ENCODE data around the gene APOBEC3B.
"Not testable (repeated sequence)": the region's sequence is repeated elsewhere in the genome, so short reads cannot be mapped to it uniquely, and the experiment has no call there.

Gene APOBEC3B

GRCh38 chr22:38997518-38997917, 15.4 kb downstream of the APOBEC3B start:
- DNase-seq (ENCODE audit: low spot score) = no peak

DNA sequence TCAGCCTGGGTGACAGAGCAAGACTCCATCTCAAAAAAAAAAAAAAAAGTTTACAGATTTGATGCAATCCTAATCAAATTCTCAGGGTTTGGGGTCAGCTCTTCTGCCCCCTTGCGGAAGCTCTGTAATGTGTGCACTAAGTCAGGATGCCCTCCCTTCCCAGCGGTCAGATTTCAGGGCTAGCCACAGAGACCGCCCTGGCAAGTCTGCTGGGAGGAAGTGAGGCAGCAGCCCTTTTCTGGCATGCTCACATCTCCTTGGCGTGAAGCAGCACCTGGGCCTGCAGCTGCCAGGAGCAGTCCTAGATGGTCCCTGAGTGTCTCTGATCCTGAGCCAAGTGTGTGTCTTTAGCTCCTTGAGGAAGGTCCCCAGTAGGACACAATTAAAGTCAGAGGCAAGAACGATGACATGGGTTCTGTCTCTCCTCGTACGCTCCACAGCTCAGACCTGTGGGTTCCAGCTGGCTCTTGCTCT, 21.1 kb downstream of the APOBEC3B start:
- DNase-seq (ENCODE audit: low spot score) = peak; percentile 89

GRCh38 chr22:39007177-39007576, 25.0 kb downstream of the APOBEC3B start:
- DNase-seq (ENCODE audit: low spot score) = no peak

GRCh38 chr22:39008271-39008850, 26.2 kb downstream of the APOBEC3B start:
- DNase-seq (ENCODE audit: low spot score) = not testable (repeated sequence)

GRCh38 chr22:39010946-39011345, 28.8 kb downstream of the APOBEC3B start:
- no peak for DNase-seq (ENCODE audit: low spot score)

- DNase-seq (ENCODE audit: low spot score) = no peak
Measured at GRCh38 chr22:39012533-39013511, 30.7 kb downstream of the APOBEC3B start.

- DNase-seq (ENCODE audit: low spot score) = not testable (repeated sequence)
Measured at GRCh38 chr22:39013561-39013941, 31.4 kb downstream of the APOBEC3B start.

DNA sequence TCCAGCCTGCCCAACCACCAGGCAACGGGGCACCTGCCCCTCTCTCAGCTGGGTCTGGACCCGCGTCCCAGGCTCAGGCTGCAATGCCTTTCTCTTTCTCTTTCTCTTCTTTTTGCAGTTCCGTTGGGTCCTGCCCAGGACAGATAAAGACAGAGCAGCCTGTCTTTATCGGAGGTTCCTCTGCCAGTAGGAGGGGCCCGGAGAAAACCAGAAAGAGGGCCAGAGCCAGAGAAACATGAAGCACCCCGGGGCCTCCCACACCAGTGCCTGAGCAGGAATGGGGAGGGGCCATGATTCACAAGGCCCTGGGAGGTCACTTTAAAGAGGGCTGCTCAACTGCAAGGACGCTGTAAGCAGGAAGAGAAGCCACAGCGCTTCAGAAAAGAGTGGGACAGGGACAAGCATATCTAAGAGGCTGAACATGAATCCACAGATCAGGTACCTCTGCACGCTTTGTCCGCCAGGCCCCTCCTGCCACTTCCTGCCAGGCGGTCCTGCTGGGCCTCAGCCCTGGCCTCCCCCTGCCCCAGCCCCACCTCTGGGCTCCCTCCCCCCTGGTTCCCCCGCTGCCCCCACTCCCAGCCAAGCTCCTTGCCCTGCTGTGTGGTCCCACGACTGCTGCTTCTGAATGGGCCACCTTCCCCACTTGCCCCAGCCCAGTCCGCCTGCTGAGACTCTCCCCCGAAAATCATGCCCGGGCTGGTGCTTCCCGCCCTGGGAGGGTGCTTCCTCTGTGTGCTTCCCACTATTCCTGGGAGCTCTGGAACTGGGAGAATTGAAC, 32.0 kb downstream of the APOBEC3B start, which contains the start of gene APOBEC3C:
Gene APOBEC3C, plus strand, starts transcription at position 316 of the 781 bp plus-strand sequence. Its CDS starts 106 bp downstream, at position 422.
- peak; percentile 44 for DNase-seq (ENCODE audit: low spot score)

DNA sequence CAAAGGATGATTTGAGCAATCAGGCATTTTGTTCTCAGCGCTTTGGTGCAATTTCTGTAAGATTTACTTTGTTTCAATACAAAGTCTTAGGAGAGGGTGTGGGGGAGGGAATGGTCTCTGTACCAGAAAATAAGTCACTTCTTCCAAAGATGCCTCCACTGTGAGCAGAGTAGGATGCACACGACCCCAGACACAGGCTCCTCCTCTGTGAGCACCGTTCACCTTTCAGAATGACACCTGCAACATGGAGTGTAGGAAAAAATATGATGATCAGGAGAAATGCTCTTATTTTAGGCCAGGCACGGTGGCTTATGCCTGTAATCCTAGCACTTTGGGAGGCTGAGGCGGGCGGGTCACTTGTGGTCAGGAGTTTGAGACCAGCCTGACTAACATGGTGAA, 32.6 kb downstream of the APOBEC3B start:
- DNase-seq (ENCODE audit: low spot score) = not testable (repeated sequence)

- DNase-seq (ENCODE audit: low spot score) = no peak
Measured at GRCh38 chr22:39016592-39016991, 34.4 kb downstream of the APOBEC3B start.

DNA sequence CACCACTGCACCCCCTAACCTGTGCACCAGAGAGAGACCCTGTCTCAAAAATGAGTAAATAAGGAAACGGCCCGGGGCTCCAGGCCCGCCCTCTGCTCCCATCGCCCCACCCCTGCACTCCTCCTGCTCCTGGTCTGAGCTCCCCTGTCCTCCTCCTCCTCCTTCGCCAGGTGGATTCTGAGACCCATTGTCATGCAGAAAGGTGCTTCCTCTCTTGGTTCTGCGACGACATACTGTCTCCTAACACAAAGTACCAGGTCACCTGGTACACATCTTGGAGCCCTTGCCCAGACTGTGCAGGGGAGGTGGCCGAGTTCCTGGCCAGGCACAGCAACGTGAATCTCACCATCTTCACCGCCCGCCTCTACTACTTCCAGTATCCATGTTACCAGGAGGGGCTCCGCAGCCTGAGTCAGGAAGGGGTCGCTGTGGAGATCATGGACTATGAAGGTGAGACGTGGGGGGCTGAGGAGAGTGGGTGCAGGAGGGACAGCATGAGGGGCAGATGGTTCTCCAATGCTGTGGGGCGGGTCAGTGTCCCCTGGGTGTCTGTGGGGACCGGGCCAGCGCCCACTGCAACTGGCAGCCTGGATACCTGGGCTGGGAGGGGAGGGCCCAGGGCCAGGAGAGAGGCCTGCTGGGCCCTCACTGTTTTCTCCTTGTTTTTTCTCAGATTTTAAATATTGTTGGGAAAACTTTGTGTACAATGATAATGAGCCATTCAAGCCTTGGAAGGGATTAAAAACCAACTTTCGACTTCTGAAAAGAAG, 35.6 kb downstream of the APOBEC3B start:
- DNase-seq (ENCODE audit: low spot score) = peak; percentile 37

GRCh38 chr22:39020021-39020651, 38.0 kb downstream of the APOBEC3B start:
- DNase-seq (ENCODE audit: low spot score) = not testable (repeated sequence)

GRCh38 chr22:39021552-39022250, 39.6 kb downstream of the APOBEC3B start:
- no peak for DNase-seq (ENCODE audit: low spot score)

GRCh38 chr22:39024519-39025308, 42.6 kb downstream of the APOBEC3B start:
- DNase-seq (ENCODE audit: low spot score) = no peak

- no peak for DNase-seq (ENCODE audit: low spot score)
Measured at GRCh38 chr22:39026509-39027150, 44.5 kb downstream of the APOBEC3B start.

DNA sequence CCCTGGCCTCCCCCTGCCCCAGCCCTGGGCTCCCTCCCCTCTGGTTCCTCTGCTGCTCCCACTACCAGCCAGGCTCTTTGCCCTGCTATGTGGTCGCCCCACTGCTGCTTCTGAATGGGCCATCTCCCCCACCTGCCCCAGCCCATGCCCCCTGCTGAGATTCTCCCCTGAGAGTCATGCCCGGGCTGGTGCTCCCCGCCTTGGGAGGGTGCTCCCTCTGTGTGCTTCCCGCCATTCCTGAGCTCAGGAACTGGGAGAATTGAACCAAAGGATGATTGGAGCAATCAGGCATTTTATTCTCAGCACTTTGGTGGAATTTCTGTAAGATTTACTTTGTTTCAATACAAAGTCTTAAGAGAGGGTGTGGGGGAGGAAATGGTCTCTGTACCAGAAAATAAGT, 45.6 kb downstream of the APOBEC3B start:
- no peak for DNase-seq (ENCODE audit: low spot score)

- DNase-seq (ENCODE audit: low spot score) = no peak
Measured at GRCh38 chr22:39028281-39028680, 46.1 kb downstream of the APOBEC3B start.

DNA sequence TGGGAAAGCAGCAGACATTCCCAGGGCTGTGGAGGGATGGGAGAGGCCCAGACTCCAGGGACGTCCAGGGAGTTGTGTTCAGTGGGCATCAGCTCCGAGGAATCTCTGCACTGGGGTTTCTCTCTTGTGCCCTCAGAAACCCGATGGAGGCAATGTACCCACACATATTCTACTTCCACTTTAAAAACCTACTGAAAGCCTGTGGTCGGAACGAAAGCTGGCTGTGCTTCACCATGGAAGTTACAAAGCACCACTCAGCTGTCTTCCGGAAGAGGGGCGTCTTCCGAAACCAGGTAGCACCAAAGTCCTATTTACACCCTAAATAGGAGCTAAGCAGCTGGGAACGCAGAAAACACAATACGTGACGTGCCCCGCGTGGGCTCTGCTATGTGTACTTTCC, 47.1 kb downstream of the APOBEC3B start:
- DNase-seq (ENCODE audit: low spot score) = no peak

DNA sequence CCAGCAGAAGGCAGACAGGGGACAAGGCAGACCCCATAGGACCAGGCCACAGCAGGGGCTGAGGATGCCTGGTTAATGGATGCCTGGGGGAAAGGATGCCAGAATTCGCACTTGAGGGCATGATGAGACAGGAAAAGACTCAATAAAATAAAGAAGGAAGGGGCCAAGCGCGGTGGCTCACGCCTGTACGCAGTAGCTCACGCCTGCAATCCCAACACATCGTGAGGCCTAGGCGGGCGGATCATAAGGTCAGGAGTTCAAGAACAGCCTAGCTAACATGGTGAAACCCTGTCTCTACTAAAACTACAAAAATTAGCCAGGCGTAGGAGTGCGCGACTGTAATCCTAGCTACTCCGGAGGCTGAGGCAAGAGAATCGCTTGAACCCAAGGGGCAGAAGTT, 48.6 kb downstream of the APOBEC3B start:
- no peak for DNase-seq (ENCODE audit: low spot score)

Measured in iPS-NIHi11 (cell line).